Measurements from ENCODE around the gene NIP7. TPM values are rescaled to one million over a fixed set of nuclear protein-coding genes. Genes with fewer than 3 reads are reported as not detected.

The NIP7 gene
- total RNA-seq, 1 experiment from 2014 or later = 72.8 TPM

DNA sequence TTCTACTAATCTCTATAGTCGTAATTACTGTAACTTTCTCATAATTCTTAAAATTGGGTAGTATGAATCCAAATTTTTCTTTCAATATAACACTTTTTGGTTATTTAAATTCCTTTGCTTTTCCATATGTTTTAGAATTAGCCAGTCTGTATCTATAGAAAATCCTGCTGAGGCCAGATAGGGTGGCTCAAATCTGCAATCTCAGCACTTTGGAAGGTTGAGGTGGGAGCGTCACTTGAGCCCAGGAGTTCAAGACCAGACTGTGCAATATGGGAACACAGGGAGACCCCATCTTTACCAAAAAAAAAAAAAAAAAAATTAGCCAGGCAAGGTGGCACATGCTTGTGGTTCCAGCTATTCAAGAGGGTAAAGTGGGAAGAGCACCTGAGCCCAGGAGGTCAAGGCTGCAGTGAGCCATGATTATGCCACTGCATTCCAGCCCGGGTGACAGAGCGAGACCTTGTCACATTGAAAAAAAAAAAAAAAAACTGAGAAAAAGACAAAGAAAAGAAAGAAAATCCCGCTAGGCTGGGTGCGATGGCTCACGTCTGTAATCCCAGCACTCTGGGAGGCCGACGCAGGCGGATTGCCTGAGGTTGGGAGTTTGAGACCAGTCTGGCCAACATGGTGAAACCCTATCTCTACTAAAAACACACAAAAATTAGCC is 37.0 kb downstream of the NIP7 start:
- no peak overlapping the region for H3K18ac ChIP-seq (ENCODE audit: insufficient read length, low read depth, low read length)
- no peaks in the 10 kb centered on the region for H3K79me2 ChIP-seq (ENCODE audit: insufficient read depth, low read length)
- no peak overlapping the region for H2BK12ac ChIP-seq (ENCODE audit: insufficient read length, low read depth, low read length)
- H3K9me3 ChIP-seq (ENCODE audit: control insufficient read depth, low read depth, low read length) = no peaks in the 10 kb centered on the region
- no peak overlapping the region for H2BK15ac ChIP-seq (ENCODE audit: low read depth, low read length)
- H2AFZ ChIP-seq (ENCODE audit: low read length) = no peak overlapping the region
- no peak overlapping the region for H3K56ac ChIP-seq (ENCODE audit: insufficient read length, low read depth, low read length)
- no peak overlapping the region for H3K9ac ChIP-seq (ENCODE audit: extremely low read depth, insufficient read length, low read length)
- no peak overlapping the region for H3K23ac ChIP-seq (ENCODE audit: insufficient read length, low read depth, low read length)
- H2BK20ac ChIP-seq (ENCODE audit: low read depth, low read length, poor library complexity, severe bottlenecking) = no peak overlapping the region
- H2BK120ac ChIP-seq (ENCODE audit: low read depth, low read length, poor library complexity, severe bottlenecking) = no peak overlapping the region
- Mint-ChIP-seq H3K36me3 (ENCODE audit: insufficient read depth in 1 of 3, low read depth in 3 of 3) (peaks cover 28 to 63% (median 51%) of the 10 kb centered on the region in 3 experiments), H3K27me3 (ENCODE audit: low read depth) (no peaks in the 10 kb centered on the region), H3K4me3 (no peak overlapping the region), H3K27ac (no peak overlapping the region), H3K4me1 (no peaks in the 10 kb centered on the region), H3K9me3 (no peaks in the 10 kb centered on the region)
- H3K4me1 ChIP-seq (ENCODE audit: insufficient read depth, low read length) = no peaks in the 10 kb centered on the region
- H3K27ac ChIP-seq (ENCODE audit: insufficient read length, low read depth, low read length) = no peak overlapping the region
- no peak for DNase-seq
- no CpG with 5 or more reads among the region's 10 CpGs for WGBS (ENCODE audit: extremely low coverage, insufficient read length, low lambda C conversion rate)
- no peak overlapping the region for H3T11ph ChIP-seq (ENCODE audit: low read length)
- no peaks in the 10 kb centered on the region for H4K20me1 ChIP-seq (ENCODE audit: control insufficient read depth, insufficient read depth, insufficient read length)
- H2AK5ac ChIP-seq (ENCODE audit: insufficient read length, low read length) = no peak overlapping the region
- H4K5ac ChIP-seq (ENCODE audit: insufficient read length, low read depth, low read length) = no peak overlapping the region
- H4K8ac ChIP-seq (replicated peaks; ENCODE audit: insufficient read length, low read depth, low read length) = no peak overlapping the region
- no peaks in the 10 kb centered on the region for H3K27me3 ChIP-seq (ENCODE audit: insufficient read depth, low read length)
- H3K4ac ChIP-seq (ENCODE audit: low read depth, low read length) = no peak overlapping the region
- H3K23me2 ChIP-seq (ENCODE audit: insufficient read length, low read depth, low read length, poor library complexity, severe bottlenecking) = no peaks in the 10 kb centered on the region
- peaks cover 3% of the 10 kb centered on the region for H3K79me1 ChIP-seq (ENCODE audit: insufficient read depth, low read depth, low read length, poor library complexity, severe bottlenecking)
- H3K4me2 ChIP-seq (ENCODE audit: insufficient read depth, insufficient read length, low read length) = no peak overlapping the region
- H4K91ac ChIP-seq (ENCODE audit: insufficient read length, low read depth, low read length) = no peak overlapping the region
- TF ChIP-seq, protein P1, sequence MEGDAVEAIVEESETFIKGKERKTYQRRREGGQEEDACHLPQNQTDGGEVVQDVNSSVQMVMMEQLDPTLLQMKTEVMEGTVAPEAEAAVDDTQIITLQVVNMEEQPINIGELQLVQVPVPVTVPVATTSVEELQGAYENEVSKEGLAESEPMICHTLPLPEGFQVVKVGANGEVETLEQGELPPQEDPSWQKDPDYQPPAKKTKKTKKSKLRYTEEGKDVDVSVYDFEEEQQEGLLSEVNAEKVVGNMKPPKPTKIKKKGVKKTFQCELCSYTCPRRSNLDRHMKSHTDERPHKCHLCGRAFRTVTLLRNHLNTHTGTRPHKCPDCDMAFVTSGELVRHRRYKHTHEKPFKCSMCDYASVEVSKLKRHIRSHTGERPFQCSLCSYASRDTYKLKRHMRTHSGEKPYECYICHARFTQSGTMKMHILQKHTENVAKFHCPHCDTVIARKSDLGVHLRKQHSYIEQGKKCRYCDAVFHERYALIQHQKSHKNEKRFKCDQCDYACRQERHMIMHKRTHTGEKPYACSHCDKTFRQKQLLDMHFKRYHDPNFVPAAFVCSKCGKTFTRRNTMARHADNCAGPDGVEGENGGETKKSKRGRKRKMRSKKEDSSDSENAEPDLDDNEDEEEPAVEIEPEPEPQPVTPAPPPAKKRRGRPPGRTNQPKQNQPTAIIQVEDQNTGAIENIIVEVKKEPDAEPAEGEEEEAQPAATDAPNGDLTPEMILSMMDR (conservative IDR thresholded peaks at IDR 0.05) = no peak
- H3K14ac ChIP-seq (ENCODE audit: insufficient read depth, low read length) = no peak overlapping the region
- H2BK5ac ChIP-seq (ENCODE audit: insufficient read length, low read length) = no peak overlapping the region

Measured in H9 (cell line).